HTERT RPE-1 (cell line): ENCODE measurements around the gene ATG10.
"Not testable (repeated sequence)": the region's sequence is repeated elsewhere in the genome, so short reads cannot be mapped to it uniquely, and the experiment has no call there.

Experiments used
- in situ Hi-C: fragments of 300-500 bp; cut with MboI; formaldehyde crosslinking; loops from 4 replicates; pipeline ENCODE4 v1.14.3; 2020; ENCODE audit warnings: low sequenced_read_pairs

The ATG10 gene

GRCh38 chr5:81982172-81982685 is 10.4 kb downstream of the ATG10 start:
- in situ Hi-C loops = not testable (repeated sequence)

GRCh38 chr5:81983148-81983547 is 11.3 kb downstream of the ATG10 start:
- in situ Hi-C loops = not testable (repeated sequence)

- in situ Hi-C loops = not testable (repeated sequence)
These were observed 11.7 kb downstream of the ATG10 start for GRCh38 chr5:81983563-81983962.

GRCh38 chr5:81986126-81986525 is 14.3 kb downstream of the ATG10 start:
- in situ Hi-C loops = no loop called here

GRCh38 chr5:81989204-81989603 is 17.4 kb downstream of the ATG10 start:
- in situ Hi-C loops = no loop called here

- in situ Hi-C loops = no loop called here
These were observed 22.9 kb downstream of the ATG10 start for GRCh38 chr5:81994679-81995078.

GRCh38 chr5:81995407-81995806 is 23.6 kb downstream of the ATG10 start:
- in situ Hi-C loops = no loop called here

GRCh38 chr5:82004511-82004910 is 32.7 kb downstream of the ATG10 start:
- in situ Hi-C loops = no loop called here

- in situ Hi-C loops = not testable (repeated sequence)
These were observed 38.0 kb downstream of the ATG10 start for GRCh38 chr5:82009869-82010268.

GRCh38 chr5:82010696-82011095 is 38.9 kb downstream of the ATG10 start:
- in situ Hi-C loops = no loop called here

GRCh38 chr5:82011761-82012160 is 39.9 kb downstream of the ATG10 start:
- in situ Hi-C loops = no loop called here

GRCh38 chr5:82014644-82015043 is 42.8 kb downstream of the ATG10 start:
- in situ Hi-C loops = not testable (repeated sequence)

GRCh38 chr5:82018462-82018861 is 46.6 kb downstream of the ATG10 start:
- in situ Hi-C loops = no loop called here

- in situ Hi-C loops = no loop called here
These were observed 47.7 kb downstream of the ATG10 start for GRCh38 chr5:82019342-82020138.

- in situ Hi-C loops = no loop called here
These were observed 50.7 kb downstream of the ATG10 start for GRCh38 chr5:82022499-82022898.

- in situ Hi-C loops = no loop called here
These were observed 51.8 kb downstream of the ATG10 start for GRCh38 chr5:82023644-82024043.

GRCh38 chr5:82031220-82032119 is 59.6 kb downstream of the ATG10 start:
- in situ Hi-C loops = no loop called here

GRCh38 chr5:82042894-82043293 is 71.1 kb downstream of the ATG10 start:
- in situ Hi-C loops = not testable (repeated sequence)

- in situ Hi-C loops = no loop called here
These were observed 72.2 kb downstream of the ATG10 start for GRCh38 chr5:82044010-82044409.

- in situ Hi-C loops = no loop called here
These were observed 73.9 kb downstream of the ATG10 start for GRCh38 chr5:82045554-82046275.

GRCh38 chr5:82046276-82046647 is 74.4 kb downstream of the ATG10 start:
- in situ Hi-C loops = no loop called here
